HG02763 (cell line): ENCODE results near the gene PGM3.
A peak's percentile ranks its signal among the peaks of the same experiment; 100 is the strongest.
"Not testable (repeated sequence)": the region's sequence is repeated elsewhere in the genome, so short reads cannot be mapped to it uniquely, and the experiment has no call there.

Source experiments
- ATAC-seq: cut with Tn5 transposase; IDR thresholded peaks from one replicate; pipeline ENCODE4 v1.9.1; 2021; ENCODE audit warnings: mild to moderate bottlenecking, moderate library complexity; ENCODE audit not compliant: unreplicated experiment

PGM3 gene, protein sequence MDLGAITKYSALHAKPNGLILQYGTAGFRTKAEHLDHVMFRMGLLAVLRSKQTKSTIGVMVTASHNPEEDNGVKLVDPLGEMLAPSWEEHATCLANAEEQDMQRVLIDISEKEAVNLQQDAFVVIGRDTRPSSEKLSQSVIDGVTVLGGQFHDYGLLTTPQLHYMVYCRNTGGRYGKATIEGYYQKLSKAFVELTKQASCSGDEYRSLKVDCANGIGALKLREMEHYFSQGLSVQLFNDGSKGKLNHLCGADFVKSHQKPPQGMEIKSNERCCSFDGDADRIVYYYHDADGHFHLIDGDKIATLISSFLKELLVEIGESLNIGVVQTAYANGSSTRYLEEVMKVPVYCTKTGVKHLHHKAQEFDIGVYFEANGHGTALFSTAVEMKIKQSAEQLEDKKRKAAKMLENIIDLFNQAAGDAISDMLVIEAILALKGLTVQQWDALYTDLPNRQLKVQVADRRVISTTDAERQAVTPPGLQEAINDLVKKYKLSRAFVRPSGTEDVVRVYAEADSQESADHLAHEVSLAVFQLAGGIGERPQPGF

DNA sequence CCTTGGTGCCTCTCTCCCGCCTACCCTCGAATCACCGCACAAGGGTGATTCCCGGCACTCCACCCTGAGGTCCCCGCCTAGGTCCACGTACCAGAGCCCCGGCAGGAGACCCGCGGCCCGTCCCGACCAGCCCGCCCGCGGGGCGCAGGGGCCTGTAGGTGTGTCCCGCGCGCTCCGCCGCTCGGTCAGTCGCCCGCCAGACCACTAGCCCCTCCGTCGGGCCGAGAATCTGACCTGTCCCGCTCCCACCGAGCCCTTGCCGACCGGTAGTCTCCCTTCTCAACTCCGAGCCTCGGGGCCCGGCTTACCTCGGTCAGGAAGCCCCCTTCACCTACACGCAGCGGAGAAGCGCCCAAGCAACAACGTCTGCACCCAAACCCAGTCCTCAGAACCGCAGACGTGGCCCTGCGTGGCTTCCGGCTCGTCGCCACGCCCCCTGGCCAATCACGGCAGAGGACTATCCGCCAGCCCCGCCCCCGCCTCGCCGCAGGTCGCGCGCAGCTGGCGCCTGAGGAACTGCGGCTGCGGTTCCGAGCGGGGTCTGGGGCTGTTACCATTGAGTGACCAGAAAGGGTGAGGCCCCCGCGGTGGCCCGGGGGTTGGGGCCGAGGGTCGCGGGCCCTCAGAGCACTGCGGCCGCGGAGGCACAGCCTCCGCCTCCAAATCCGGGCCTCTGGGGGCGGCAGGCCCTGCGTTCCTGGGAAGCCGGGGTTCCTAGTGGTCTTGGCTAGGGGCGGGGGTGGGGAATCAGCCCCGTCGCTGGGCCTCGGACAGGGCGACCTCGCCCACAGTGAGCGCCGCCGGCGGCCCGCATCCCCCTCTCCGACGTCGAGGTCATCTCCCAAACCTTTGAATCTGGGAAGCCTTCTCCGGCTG is at the start of gene PGM3, which contains the start of gene RWDD2A:
Gene PGM3, minus strand, starts transcription at position 395 of the 876 bp plus-strand sequence. CDS start 2,253 bp downstream, outside the sequence.
Gene RWDD2A, plus strand, starts transcription at position 487 of the 876 bp plus-strand sequence. CDS start 1,095 bp downstream, outside the sequence.
- peak; percentile 97 for ATAC-seq

DNA sequence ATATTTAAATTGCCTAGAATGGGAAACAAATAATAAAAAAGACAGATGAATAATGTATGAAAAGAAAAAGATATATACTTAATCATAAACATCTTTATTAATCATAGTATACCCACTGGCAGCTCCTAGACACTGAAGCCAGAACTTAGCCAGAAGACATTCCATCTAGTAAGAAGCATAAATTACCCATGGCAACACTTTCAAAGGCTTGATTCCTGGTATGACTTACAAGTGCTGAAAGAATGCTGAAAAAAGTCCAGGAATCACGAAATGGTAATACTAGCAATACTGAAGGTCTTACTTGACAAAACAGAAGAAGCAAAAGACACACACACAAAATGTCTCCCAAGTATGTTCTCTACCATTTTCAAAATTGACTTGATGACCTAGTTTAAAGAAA is 38.1 kb upstream of the PGM3 start:
- ATAC-seq, result no peak

DNA sequence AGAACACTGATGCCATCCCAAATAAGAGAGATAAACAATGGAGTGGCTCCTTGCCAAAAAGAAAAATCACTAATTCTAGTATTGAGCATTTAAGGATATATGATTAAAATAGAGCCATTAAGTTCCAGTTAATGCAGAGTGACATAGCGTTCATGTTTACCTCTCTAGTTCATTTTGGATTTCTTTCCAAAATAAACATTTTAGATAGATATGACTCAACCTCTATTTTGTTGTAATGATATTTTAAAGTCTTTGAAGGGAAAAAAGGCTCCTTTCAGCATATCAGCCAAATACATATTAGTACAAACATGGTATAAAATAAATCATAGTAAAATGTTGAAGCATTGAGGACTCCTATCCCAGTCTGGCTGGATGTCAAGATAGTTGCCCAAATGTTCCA is 33.5 kb upstream of the PGM3 start:
- no peak for ATAC-seq

DNA sequence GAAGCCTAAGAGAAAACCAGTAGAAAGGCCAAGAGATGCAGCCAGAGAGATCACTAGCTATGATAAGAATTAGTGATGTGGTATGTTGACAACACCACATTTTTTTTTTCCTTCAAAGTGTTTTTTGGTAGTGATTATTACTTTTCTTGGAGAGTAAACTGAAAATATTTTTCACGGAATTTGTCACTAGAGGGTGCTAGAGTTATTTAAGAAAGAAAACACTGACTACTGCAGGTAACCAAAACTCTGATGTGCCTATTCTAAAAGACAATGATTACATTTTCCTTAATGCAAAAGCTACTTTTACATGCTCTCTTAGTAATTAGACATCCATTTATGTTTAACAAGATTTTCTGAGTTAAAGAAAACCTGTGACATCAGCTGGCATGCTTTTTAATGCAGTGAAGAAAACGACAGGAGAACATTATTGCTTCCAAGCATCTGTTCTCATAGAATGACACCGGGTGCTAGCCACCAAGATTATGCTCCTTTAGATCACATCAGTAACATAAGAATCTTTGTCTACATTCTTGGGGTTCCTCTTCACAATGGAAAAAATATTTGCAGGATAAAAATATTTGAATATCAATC is 28.9 kb upstream of the PGM3 start:
- no peak for ATAC-seq

DNA sequence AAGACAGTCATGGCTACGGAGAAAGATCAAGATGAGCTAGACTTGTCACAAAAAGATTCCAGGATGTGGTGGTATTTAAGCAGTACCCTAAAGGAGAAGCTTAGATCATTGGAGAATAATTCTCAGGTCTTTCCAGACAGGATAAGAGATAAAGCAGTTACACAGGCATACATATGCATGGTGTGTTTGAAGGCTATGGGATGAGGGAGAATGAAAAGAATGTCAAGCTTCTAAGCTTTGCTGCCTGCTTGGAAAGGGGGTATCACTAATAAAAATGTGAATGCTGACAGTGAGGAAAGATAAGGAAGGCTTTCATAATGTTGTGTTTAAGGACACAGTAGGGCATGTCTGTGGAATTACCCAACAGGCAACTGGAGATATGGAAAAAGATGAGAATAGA is 28.2 kb upstream of the PGM3 start:
- no peak for ATAC-seq

DNA sequence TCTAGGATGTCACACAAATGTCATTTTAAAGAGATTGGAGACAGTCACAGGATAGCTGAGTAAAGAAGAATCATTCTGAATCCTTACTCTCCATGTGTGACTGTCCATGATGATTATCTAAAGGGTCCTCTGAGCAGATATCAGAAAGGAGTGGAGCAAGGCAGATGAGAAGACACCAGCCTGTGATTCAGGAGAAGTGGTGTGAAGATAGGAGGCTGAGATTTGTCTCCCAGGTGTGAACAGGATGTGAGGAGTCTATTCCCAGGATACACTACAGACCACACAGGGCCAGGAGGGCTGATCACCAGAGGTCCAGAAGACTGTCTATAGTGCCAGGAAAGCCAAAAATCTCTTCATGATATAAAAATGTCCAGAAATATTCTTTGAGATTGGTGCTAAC is 27.1 kb upstream of the PGM3 start:
- no peak for ATAC-seq

GRCh38 chr6:83218646-83219045 is 25.6 kb upstream of the PGM3 start:
- no peak for ATAC-seq

GRCh38 chr6:83216806-83217205 is 23.7 kb upstream of the PGM3 start:
- no peak for ATAC-seq

GRCh38 chr6:83215131-83216047 is 22.3 kb upstream of the PGM3 start:
- peak; percentile 98 for ATAC-seq

- no peak for ATAC-seq
These were observed 9.0 kb upstream of the PGM3 start for GRCh38 chr6:83202031-83202430.

GRCh38 chr6:83199863-83200225 is 6.8 kb upstream of the PGM3 start:
- ATAC-seq, result peak; percentile 11

DNA sequence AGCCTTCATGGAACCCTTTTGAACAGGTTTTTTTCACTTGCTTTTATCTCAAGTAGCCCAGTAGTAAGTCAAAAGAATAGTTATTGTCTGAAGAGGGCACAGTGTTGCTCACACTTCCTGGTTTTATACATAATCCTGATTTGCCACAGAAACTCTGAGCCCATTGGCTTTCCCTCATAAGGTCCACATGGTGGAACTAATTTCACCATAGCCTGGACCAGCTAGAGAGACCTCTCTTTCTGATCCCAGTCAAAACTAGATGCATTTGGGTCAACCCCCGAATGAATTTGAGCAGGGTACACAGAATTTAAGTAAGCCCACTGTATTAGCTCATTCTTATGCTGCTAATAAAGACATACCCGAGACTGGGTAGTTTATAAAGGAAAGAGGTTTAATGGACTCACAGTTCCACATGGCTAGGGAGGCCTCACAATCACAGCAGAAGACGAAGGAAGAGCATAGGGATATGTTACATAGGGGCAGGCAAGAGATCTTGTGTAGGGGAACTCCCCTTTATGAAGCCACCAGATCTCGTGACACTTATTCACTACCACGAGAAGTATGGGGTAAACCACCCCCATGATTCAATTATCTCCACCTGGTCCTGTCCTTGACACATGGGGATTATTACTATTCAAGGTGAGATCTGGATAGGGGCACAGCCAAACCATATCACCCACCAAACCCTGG is 6.3 kb upstream of the PGM3 start:
- peak; percentile 72 for ATAC-seq

DNA sequence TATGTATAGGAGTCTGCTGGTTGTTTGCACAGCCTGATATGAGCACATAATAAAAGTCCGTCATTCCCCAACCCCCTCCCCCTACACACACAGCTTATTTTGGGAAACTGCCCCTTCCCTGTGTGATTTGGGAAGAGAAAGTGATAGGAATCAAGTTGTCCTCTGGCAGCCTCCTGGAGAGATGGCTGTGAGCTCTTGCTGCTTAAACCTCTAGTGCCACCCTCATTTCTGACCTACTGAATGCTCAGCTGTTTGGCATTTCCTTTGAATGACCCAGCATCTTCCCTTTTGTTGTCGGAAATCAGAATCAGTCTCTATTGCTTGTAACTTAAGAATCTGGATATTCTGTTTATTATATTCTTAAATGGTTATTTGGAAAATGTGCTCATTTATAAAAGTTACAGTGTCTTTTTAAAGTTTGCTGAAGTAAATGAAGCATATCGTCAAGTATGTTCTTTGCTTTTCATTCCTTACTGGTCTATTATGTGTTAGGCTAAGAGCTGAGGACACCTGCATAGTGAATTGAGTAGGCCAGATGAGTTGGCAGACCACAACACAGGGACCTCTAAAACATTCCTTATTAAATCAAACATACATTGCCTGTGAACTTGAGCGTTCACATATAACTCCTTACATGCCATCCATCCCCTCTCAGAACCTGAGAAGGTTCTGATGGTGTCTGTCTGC is 5.6 kb upstream of the PGM3 start:
- no peak for ATAC-seq

DNA sequence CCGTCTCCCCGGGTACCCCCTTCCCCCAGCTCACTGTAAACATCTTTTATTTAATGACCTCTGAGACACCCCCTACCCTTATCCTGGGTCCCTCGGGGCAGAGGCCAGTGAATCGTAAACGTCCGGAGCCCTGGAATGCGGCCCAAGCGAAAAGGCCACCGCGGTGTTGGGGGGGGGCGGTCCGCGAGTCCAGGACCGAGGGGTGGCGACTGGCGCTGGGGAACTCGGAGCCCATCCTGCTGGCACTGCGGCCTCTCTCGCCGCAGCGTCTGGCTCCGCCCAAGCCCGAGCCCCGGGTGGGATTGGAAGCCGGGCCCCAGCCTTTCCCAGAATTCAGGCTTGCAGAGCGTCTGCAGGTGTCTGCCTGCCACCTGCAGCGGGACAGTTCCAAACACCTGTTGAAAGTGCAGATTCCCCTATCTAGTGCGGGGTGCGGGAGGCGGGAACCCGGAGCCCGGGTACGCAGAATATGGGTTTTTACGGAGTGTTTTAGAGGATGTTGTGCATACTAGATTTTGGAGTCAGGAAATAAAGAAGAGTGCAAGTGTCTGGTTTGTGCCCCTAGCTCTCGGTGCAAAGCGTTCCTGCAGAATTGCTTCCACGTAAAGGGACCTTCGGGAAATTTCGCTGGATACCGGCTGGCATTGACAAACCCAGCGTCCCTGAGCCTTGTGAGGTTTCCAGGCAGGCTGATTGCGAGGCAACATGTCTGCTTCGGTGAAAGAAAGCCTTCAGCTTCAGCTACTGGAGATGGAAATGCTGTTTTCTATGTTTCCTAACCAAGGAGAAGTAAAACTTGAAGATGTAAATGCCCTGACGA is 892 bp upstream of the PGM3 start:
- peak; percentile 27 for ATAC-seq

DNA sequence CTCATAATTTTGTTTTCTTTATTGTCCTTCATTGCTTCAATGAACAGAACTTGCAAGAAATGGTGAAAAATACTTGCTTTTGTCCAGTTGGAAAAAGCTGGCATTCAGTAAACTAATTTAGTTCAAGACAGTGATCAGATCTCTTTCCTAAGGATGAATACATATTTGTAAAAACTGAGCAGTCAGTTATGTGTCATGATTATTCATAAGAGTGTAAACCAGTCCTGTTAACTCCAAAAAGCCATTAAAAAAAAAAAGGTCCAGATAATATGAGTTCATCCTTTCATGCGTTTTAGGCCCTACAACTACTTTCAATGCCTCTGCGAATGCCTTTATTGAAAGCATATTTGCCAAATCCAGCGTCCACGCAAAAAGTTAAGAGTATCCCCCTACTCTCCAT is 609 bp downstream of the PGM3 start:
- no peak for ATAC-seq

DNA sequence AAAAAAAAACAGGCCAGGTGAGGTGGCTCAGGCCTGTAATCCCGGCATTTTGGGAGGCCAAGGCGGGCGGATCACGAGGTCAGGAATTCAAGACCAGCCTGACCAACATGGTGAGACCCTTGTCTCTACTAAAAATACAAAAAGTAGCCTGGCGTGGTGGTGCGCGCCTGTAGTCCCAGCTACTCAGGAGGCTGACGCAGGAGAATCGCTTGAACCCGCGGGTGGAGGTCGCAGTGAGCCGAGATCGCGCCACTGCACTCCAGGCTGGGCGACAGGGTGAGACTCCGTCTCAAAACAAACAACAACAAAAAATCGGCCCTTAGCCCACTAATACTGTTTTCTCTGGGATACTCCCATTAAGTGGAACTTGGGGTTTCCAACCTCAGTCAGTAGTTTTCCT is 1.1 kb downstream of the PGM3 start:
- not testable (repeated sequence) for ATAC-seq

DNA sequence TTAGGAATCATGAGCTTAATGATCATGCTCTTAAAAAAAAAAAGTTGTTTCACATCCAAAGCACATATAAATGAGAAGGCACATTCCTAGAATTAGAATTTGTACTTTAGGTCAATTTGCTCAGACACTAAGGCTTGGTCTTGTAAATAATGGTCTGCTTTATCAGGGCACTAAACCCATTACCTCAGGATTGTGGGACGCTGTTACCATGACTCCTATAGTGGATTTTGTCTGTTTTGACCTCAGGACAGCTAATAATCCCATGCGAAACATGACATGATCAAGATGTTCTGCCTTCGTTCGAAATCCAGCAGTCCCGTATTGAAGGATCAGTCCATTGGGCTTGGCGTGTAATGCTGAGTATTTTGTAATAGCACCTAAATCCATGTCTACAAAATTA is 2.4 kb downstream of the PGM3 start:
- no peak for ATAC-seq

DNA sequence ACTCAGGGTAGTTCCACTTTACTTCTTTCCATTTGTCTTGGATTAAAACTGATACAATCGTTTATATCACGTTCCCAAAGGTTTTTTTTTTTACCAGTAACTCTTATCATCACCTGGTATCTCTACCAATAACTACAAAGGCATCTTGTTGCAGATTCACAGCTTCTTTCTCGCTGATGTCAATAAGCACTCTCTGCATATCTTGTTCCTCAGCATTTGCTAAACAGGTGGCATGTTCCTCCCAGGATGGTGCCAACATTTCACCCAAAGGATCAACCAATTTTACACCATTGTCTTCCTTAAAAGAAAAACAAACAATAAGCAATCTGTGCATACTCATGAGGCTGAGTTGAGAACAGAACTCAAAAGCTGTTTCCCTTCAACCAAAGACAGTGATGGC is 4.6 kb downstream of the PGM3 start:
- no peak for ATAC-seq
